Inflammatory macrophage treated with lipopolysaccharide for 1 hour (primary cell): ENCODE measurements around the gene RPS28.
"Not testable (repeated sequence)": the region's sequence is repeated elsewhere in the genome, so short reads cannot be mapped to it uniquely, and the experiment has no call there.

Source experiments
- DNase-seq, 2 donors: peaks; one replicate each; pipeline ENCODE4 v3.0.0-alpha.2; 2020 to 2022

Gene RPS28

DNA sequence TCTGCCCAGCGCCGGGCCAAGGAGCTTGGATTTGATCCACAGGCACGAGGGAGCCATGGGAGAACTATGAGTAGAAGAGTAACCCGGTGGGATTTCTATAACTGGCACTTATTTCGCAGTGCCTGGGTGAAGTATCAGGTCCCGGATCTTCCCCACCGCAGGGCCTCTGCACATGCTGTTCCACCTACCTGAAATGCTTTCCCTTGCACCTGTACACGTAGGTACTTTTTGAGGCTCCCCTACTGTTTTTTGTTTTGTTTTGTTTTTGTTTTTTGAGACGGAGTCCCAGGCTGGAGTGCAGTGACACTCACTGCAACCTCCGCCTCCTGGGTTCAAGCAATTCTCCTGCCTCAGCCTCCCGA lies 22.2 kb downstream of the RPS28 start:
- no peak for DNase-seq

DNA sequence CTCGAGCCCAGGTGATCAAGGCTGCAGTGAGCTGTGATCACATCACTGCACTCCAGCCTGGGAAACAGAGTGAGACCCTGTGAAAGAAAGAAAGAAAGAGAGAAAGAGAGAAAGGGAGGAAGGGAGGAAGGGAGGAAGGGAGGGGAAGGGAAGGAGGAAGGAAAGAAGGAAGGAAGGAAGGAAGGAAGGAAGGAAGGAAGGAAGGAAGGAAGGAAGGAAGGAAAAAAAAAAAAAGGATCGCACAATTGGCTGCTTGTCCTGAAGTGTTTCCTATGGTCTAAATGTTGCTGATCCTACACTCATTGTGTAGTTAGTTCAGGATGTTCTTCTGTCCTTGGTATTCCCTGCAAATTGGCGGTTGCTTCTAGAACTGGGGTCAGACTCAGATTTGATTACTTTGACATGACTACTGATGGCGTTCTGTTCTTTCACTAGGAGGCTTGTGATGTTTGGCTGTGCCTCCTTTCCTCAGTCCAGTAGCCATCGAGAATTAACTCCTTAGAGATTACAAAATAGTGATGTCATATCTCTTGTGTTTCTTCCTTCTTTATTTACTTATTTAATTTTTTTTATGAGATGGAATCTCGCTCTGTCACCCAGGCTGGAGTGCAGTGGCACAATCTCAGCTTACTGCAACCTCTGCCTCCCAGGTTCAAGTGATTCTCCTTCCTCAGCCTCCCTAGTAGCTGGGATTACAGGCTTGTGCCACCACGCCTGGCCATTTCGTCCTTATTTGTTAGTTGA lies 28.5 kb downstream of the RPS28 start:
- not testable (repeated sequence) for DNase-seq

GRCh38 chr19:8352134-8352827 lies 31.0 kb downstream of the RPS28 start:
- DNase-seq, result peak in 1 of 2 donors; percentile 66

- not testable (repeated sequence) for DNase-seq
Observed at GRCh38 chr19:8352845-8353244, 31.5 kb downstream of the RPS28 start.

GRCh38 chr19:8355631-8356402 lies 34.5 kb downstream of the RPS28 start:
- peak; percentile 90 to 97 for DNase-seq

- DNase-seq, result no peak
Observed at GRCh38 chr19:8357007-8357521, 35.8 kb downstream of the RPS28 start.

DNA sequence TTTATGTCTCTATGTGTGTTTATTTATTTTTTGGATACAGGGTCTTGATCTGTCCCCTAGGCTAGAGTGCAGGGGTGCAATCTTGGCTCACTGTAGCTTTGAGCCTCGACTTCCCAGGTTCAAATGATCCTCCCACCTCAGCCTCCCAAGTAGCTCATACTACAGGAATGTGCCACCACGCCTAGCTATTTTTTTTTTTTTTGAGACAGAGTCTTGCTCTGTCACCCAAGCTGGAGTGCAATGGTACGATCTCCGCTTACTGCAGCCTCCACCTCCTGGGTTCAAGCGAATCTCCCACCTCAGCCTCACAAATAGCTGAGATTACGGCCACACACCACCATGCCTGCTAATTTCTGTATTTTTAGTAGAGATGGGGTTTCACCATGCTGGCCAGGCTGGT lies 37.7 kb downstream of the RPS28 start:
- DNase-seq, result no peak

- DNase-seq, result no peak
Observed at GRCh38 chr19:8360196-8360595, 38.9 kb downstream of the RPS28 start.

- DNase-seq, result peak; percentile 79 to 83
Observed at GRCh38 chr19:8361921-8362793, 40.9 kb downstream of the RPS28 start.

GRCh38 chr19:8363803-8364771 lies 42.8 kb downstream of the RPS28 start, which contains the start of gene ANGPTL4:
ANGPTL4 (plus strand) TSS chr19:8364155; CDS start chr19:8364322, 167 bp downstream.
- DNase-seq, result peak; percentile 59 to 60

DNA sequence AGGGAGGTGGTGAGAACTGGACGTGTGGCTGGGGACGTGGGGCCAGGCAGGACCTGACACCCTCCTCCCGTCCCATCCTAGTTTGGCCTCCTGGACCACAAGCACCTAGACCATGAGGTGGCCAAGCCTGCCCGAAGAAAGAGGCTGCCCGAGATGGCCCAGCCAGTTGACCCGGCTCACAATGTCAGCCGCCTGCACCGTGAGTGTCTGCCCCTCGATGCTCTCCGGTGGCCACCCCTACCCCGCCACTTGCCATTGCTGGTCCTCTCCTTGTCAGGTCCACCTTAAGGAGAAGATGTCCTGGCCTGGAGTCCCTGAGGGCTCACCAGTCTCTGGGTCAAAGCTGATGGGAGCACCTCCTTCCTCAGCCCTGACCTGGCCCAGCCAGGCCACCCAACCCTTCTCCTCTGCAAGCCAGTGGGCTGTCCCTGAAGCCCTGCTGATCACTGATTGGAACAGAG lies 44.9 kb downstream of the RPS28 start:
- DNase-seq, result no peak

DNA sequence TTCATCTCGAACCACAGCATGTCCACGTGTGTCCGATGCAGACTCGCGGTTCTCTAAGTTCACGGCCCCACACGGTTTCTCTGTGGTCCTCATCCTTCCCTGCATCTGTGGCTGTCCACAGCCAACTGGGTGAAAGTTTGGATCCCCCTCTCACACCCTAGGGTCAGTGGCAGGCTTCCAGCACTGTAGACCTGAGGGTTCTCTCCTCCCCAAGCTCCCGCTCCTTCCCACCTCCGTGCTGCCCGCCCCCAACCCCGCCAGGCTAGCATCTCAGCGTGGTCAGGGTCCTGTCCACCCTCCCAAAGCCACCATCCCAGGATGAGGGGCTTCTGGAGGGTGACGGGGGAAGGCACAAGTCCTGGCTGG lies 45.6 kb downstream of the RPS28 start:
- DNase-seq, result no peak

GRCh38 chr19:8367327-8368001 lies 46.2 kb downstream of the RPS28 start:
- no peak for DNase-seq

- peak; percentile 54 to 81 for DNase-seq
Observed at GRCh38 chr19:8370176-8371010, 49.1 kb downstream of the RPS28 start.

DNA sequence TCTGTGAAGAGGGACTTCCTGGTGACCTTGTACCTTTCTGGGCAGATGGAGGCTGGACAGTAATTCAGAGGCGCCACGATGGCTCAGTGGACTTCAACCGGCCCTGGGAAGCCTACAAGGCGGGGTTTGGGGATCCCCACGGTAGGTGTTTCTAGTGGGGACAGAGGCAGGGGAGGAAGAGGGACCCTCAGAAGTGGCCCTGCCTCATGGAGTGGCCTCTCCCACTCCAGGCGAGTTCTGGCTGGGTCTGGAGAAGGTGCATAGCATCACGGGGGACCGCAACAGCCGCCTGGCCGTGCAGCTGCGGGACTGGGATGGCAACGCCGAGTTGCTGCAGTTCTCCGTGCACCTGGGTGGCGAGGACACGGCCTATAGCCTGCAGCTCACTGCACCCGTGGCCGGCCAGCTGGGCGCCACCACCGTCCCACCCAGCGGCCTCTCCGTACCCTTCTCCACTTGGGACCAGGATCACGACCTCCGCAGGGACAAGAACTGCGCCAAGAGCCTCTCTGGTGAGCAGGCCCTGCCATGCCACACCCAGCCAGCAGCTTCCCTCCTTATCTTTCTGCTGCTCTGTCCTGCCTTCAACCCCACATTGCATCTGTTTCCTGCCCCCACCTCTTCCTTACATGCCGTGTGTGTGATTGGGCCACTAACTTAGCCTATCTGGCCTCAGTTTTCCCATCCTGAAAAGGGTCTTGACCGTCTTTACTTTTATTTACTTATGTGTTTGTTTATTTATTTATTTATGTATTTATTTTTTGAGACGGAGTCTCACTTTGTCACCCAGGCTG lies 49.9 kb downstream of the RPS28 start:
- DNase-seq, result no peak
